ENCODE measurements around the gene EXOC6B. TPM values are rescaled to one million over a fixed set of nuclear protein-coding genes. Genes with fewer than 3 reads are reported as not detected.

The EXOC6B gene
- total RNA-seq, 2 donors from 2014 or later, result 51.3 to 68.9 TPM

DNA sequence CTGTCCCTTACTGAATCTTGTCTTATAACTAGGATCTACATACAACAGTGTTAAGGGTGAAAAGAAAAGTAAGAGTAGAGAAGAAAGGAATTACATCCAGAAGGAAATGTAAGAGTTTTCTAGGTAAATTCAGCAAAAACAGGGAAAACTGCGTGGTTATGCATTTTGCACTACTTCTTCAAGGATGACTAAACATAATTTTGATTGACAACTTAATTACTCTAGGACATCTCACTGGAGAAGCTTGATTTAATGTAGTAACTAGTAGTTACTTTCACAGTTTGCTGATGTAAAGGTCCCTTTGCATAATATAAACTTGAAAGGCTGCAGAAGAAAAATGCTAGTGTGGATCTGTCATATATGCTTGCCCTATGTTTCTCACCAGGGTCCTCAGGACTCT lies 464.8 kb downstream of the EXOC6B start:
- H3K27me3 ChIP-seq (ENCODE audit: control insufficient read depth, insufficient read depth, low read length, poor library complexity, severe bottlenecking), result no peaks in the 10 kb centered on the region
- no peak for DNase-seq
- Mint-ChIP-seq H3K27me3 (ENCODE audit: insufficient read depth) (no peaks in the 10 kb centered on the region), H3K4me3 (no peak overlapping the region), H3K36me3 (ENCODE audit: low read depth) (peaks cover 4% of the 10 kb centered on the region), H3K27ac (no peak overlapping the region), H3K9me3 (no peaks in the 10 kb centered on the region), H3K4me1 (no peaks in the 10 kb centered on the region)
- 60 to 100% methylated on average over 1 of the region's 1 CpG for WGBS, 2 experiments (ENCODE audit: insufficient coverage in 1 of 2, insufficient read length in 1 of 2)
- H3K4me3 ChIP-seq (ENCODE audit: low read length), result no peak overlapping the region
- no peak overlapping the region for H3K27ac ChIP-seq (ENCODE audit: low read depth, low read length)
- H3K36me3 ChIP-seq (ENCODE audit: control insufficient read depth, insufficient read depth, low read length), result no peaks in the 10 kb centered on the region
- no peaks in the 10 kb centered on the region for H3K4me1 ChIP-seq (ENCODE audit: control insufficient read depth, insufficient read depth, low read length)
- no peaks in the 10 kb centered on the region for H3K9me3 ChIP-seq (ENCODE audit: control insufficient read depth, low read length)
- TF ChIP-seq, protein P1, sequence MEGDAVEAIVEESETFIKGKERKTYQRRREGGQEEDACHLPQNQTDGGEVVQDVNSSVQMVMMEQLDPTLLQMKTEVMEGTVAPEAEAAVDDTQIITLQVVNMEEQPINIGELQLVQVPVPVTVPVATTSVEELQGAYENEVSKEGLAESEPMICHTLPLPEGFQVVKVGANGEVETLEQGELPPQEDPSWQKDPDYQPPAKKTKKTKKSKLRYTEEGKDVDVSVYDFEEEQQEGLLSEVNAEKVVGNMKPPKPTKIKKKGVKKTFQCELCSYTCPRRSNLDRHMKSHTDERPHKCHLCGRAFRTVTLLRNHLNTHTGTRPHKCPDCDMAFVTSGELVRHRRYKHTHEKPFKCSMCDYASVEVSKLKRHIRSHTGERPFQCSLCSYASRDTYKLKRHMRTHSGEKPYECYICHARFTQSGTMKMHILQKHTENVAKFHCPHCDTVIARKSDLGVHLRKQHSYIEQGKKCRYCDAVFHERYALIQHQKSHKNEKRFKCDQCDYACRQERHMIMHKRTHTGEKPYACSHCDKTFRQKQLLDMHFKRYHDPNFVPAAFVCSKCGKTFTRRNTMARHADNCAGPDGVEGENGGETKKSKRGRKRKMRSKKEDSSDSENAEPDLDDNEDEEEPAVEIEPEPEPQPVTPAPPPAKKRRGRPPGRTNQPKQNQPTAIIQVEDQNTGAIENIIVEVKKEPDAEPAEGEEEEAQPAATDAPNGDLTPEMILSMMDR (conservative IDR thresholded peaks at IDR 0.05), result no peak
- H3K9ac ChIP-seq (ENCODE audit: extremely low read depth, low read length, poor library complexity, severe bottlenecking), result no peak overlapping the region

DNA sequence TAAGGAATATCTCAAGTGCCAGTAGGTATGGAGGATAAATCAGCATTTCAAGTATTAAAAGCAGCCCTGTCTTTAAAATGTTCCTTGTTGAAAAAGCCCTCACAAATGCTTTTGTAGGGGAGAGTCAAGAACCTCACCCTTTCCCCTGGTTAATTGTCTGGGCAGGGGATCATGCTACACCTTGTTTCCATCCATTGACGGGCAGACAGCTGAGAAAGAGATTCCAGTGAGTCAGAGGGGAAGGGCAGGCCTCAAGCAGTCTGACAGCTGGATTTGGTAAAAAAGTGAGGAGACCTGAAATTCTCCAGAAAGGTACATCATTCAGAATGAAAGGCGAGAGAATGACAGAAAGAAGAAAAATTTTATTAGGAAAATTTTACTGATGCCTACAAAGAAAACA lies 475.0 kb downstream of the EXOC6B start:
- Mint-ChIP-seq H3K9me3 (no peaks in the 10 kb centered on the region), H3K36me3 (ENCODE audit: low read depth) (peaks cover 12% of the 10 kb centered on the region), H3K27me3 (ENCODE audit: insufficient read depth) (no peaks in the 10 kb centered on the region), H3K4me3 (no peak overlapping the region), H3K4me1 (peaks cover 17% of the 10 kb centered on the region), H3K27ac (peak overlapping the region; percentile 52)
- H3K36me3 ChIP-seq (ENCODE audit: control insufficient read depth, insufficient read depth, low read length), result no peaks in the 10 kb centered on the region
- no peak overlapping the region for H3K27ac ChIP-seq (ENCODE audit: low read depth, low read length)
- WGBS, 2 experiments (ENCODE audit: insufficient coverage in 1 of 2, insufficient read length in 1 of 2), result 38 to 57% methylated on average over 1 to 2 of the region's 2 CpGs
- H3K4me1 ChIP-seq (ENCODE audit: control insufficient read depth, insufficient read depth, low read length), result peaks cover 4% of the 10 kb centered on the region
- H3K9ac ChIP-seq (ENCODE audit: extremely low read depth, low read length, poor library complexity, severe bottlenecking), result no peak overlapping the region
- no peak overlapping the region for H3K4me3 ChIP-seq (ENCODE audit: low read length)
- H3K9me3 ChIP-seq (ENCODE audit: control insufficient read depth, low read length), result no peaks in the 10 kb centered on the region
- peak; percentile 55 for DNase-seq
- TF ChIP-seq, protein P1 (conservative IDR thresholded peaks at IDR 0.05), result no peak
- no peaks in the 10 kb centered on the region for H3K27me3 ChIP-seq (ENCODE audit: control insufficient read depth, insufficient read depth, low read length, poor library complexity, severe bottlenecking)

DNA sequence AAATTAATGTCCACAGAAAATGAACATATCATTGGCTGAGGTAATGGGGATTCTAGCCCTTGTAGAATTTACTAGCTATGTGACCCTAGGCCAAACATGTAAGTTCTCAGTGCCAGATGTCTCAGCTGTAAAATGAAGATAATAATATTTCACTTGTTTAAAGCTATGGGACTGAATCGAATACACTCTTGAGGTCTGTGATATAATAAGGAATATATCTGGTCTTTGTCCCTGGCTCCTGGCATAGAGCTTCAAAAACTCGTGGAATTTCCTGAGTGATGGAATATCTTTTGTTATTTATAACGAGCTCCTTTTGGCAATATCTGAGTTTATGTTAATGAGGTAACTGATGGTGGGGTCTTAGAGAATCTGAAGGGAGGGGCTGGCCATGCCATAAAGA lies 476.8 kb downstream of the EXOC6B start:
- Mint-ChIP-seq H3K27ac (no peak overlapping the region), H3K4me1 (peaks cover 17% of the 10 kb centered on the region)

More for the DNA sequence above, 476.8 kb downstream of the EXOC6B start:
- H3K9me3 Mint-ChIP-seq, result peaks cover 8% of the 10 kb centered on the region
- peaks cover 15% of the 10 kb centered on the region for H3K36me3 ChIP-seq (ENCODE audit: control insufficient read depth, insufficient read depth, low read length)
- H3K4me1 ChIP-seq (ENCODE audit: control insufficient read depth, insufficient read depth, low read length), result peaks cover 4% of the 10 kb centered on the region
- no peak overlapping the region for H3K9ac ChIP-seq (ENCODE audit: extremely low read depth, low read length, poor library complexity, severe bottlenecking)
- 90 to 93% methylated on average over 3 of the region's 3 CpGs for WGBS, 2 experiments (ENCODE audit: insufficient coverage in 1 of 2, insufficient read length in 1 of 2)
- H3K4me3 ChIP-seq (ENCODE audit: low read length), result no peak overlapping the region
- H3K4me3 Mint-ChIP-seq, result no peak overlapping the region
- H3K9me3 ChIP-seq (ENCODE audit: control insufficient read depth, low read length), result peaks cover 17% of the 10 kb centered on the region
- no peak overlapping the region for H3K27ac ChIP-seq (ENCODE audit: low read depth, low read length)
- TF ChIP-seq, protein P1 (conservative IDR thresholded peaks at IDR 0.05), result no peak
- H3K27me3 Mint-ChIP-seq (ENCODE audit: insufficient read depth), result no peaks in the 10 kb centered on the region
- no peaks in the 10 kb centered on the region for H3K27me3 ChIP-seq (ENCODE audit: control insufficient read depth, insufficient read depth, low read length, poor library complexity, severe bottlenecking)
- DNase-seq, result no peak
- H3K36me3 Mint-ChIP-seq (ENCODE audit: low read depth), result peaks cover 20% of the 10 kb centered on the region
